Breast epithelium (tissue), 4 donors: ENCODE measurements around the gene TXNL1. TPM values are rescaled to one million over a fixed set of nuclear protein-coding genes. Genes with fewer than 3 reads are reported as not detected.

Experiments used
- DNase-seq, 2 donors: peaks; one replicate each; pipeline ENCODE4 v3.0.0-alpha.2; 2019; ENCODE audit warnings: low spot score in 2 of 2
- H3K27ac ChIP-seq, 2 donors: fragments of 200-600 bp; sonication (generic) in 1 of 2; one replicate each; pipeline ENCODE4 v1.5.1; 2016 to 2019; ENCODE audit warnings: mild to moderate bottlenecking in 1 of 2
- H3K27me3 ChIP-seq, 2 donors: fragments of 200-600 bp; sonication (generic) in 1 of 2; one replicate each; pipeline versions ENCODE4 v1.5.1 to v1.6.0; 2017 to 2019; ENCODE audit warnings: control low read depth in 1 of 2, mild to moderate bottlenecking in 1 of 2
- H3K36me3 ChIP-seq: fragments of 200-600 bp; one replicate; pipeline ENCODE4 v1.5.1; 2019
- H3K4me1 ChIP-seq, 2 donors: fragments of 200-600 bp; sonication (generic); one replicate each; pipeline ENCODE4 v1.5.1; 2016 to 2019; ENCODE audit warnings: control low read depth in 1 of 2
- H3K4me3 ChIP-seq, 3 donors: fragments of 200-600 bp; sonication (generic); 1 replicate in 2 of 3; 2 replicates in 1 of 3; pipeline ENCODE4 v1.5.1; 2016 to 2019; ENCODE audit warnings: mild to moderate bottlenecking in 3 of 3, moderate library complexity in 2 of 3
- H3K9me3 ChIP-seq, 2 donors: fragments of 200-600 bp; sonication (generic) in 1 of 2; one replicate each; pipeline ENCODE4 v1.5.1; 2016 to 2019; ENCODE audit warnings: control low read depth in 1 of 2
- POLR2A ChIP-seq: fragments of 450-650 bp; IDR thresholded peaks from one replicate; pipeline ENCODE4 v1.6.1; 2016; ENCODE audit warnings: antibody characterized with exemption, mild to moderate bottlenecking, moderate library complexity
- POLR2AphosphoS5 ChIP-seq, 3 donors: sonication (generic); formaldehyde crosslinking; IDR thresholded peaks; one replicate each; pipeline ENCODE4 v1.6.1; 2017; ENCODE audit warnings: antibody characterized with exemption in 3 of 3
- intact Hi-C: fragments of 100-400 bp; cut with DNase I; formaldehyde crosslinking; loops from one replicate; pipeline ENCODE4 v1.15.1; 2023; ENCODE audit warnings: low total_unique reads
- total RNA-seq, 3 donors: library from RNA; depleted of rRNA; stranded (reverse); fragments of >200 nt; gene quantifications; one replicate each; pipeline ENCODE4 v1.1.0, GENCODE V29; 2016
- TF ChIP-seq, protein P1 (sequence below), 3 donors: fragments of 450-650 bp; IDR thresholded peaks; one replicate each; pipeline ENCODE4 v1.5.1; 2016 to 2017; ENCODE audit warnings: antibody characterized with exemption in 3 of 3, mild to moderate bottlenecking in 3 of 3, moderate library complexity in 3 of 3

The TXNL1 gene
- total RNA-seq, 3 donors from 2014 or later = 35.4 to 47.0 (median 45.5) TPM

DNA sequence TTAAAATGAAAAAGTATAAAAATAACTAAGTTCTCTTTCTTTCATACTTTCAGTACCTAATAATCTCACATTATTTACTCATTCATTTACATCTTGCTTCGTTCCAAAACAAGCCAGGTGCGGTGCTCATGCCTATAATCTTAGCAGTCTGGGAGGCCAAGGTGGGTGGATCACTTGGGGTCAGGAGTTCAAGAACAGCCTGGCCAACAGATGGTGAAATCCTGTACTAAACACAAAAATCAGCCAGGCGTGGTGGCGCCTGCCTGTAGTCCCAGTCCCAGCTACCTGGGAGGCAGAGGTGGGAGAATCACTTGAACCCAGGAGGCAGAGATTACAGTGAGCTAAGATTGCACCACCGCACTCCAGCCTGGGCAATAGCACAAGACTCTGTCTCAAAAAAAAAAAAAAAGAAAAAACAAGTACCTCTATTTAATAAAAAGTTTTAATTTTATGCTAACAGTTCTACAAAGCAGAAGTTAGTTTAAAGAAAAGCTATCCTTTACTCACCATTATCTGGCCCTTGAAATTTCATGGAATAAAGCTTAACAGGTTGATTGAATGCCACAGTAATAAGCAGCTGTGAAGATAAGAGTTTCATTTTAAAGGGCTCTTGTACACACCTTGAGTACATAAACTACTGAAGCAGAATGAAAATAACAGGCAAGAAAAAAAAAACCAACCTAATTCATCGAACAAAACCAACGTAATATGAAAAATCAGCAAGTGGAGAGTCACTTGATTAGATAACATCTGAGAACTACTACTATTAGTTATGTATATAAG is 22.5 kb downstream of the TXNL1 start:
- intact Hi-C loops = loop anchor here (5.0 kb wide), 1 partner anchor 626 kb away; no protein-coding TSS in a partner anchor
- no peaks in the 10 kb centered on the region for H3K4me1 ChIP-seq

DNA sequence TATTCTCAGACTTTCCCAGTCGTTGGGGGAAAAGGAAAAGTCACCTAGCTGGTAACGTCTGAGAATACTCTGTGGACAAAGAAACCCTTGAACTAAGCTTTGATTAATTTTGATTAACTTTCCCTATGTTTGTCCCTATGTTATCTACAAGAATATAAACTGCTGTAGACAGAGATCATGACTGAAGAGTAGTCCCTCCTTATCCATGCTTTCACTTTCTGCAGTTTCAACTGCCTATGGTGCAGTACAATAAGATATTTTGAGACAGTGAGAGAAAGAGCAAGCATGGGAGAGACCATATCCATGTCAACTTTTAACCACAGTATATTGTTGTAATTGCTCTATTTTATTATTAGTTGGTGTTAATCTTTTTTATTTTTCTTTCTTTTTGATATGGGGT is 31.8 kb downstream of the TXNL1 start:
- Histone ChIP-seq H3K27ac (no peak overlapping the region), H3K36me3 (no peaks in the 10 kb centered on the region), H3K4me1 (no peaks in the 10 kb centered on the region), H3K9me3 (no peaks in the 10 kb centered on the region), H3K27me3 (no peaks in the 10 kb centered on the region), H3K4me3 (no peak overlapping the region)
- TF ChIP-seq, protein P1, sequence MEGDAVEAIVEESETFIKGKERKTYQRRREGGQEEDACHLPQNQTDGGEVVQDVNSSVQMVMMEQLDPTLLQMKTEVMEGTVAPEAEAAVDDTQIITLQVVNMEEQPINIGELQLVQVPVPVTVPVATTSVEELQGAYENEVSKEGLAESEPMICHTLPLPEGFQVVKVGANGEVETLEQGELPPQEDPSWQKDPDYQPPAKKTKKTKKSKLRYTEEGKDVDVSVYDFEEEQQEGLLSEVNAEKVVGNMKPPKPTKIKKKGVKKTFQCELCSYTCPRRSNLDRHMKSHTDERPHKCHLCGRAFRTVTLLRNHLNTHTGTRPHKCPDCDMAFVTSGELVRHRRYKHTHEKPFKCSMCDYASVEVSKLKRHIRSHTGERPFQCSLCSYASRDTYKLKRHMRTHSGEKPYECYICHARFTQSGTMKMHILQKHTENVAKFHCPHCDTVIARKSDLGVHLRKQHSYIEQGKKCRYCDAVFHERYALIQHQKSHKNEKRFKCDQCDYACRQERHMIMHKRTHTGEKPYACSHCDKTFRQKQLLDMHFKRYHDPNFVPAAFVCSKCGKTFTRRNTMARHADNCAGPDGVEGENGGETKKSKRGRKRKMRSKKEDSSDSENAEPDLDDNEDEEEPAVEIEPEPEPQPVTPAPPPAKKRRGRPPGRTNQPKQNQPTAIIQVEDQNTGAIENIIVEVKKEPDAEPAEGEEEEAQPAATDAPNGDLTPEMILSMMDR (IDR thresholded peaks at IDR 0.05) = no peak
- no peak for TF ChIP-seq POLR2A
- intact Hi-C loops = no loop called here
- DNase-seq = no peak

More for the DNA sequence above, 22.5 kb downstream of the TXNL1 start:
- H3K9me3 ChIP-seq = no peaks in the 10 kb centered on the region
- no peak overlapping the region for H3K4me3 ChIP-seq
- H3K27ac ChIP-seq = no peak overlapping the region
- DNase-seq = no peak
- peaks cover 10% of the 10 kb centered on the region for H3K36me3 ChIP-seq
- H3K27me3 ChIP-seq = no peaks in the 10 kb centered on the region
- TF ChIP-seq, protein P1 (IDR thresholded peaks at IDR 0.05) = no peak
- no peak for TF ChIP-seq POLR2A
- TF ChIP-seq POLR2AphosphoS5 (IDR thresholded peaks at IDR 0.05) = no peak

DNA sequence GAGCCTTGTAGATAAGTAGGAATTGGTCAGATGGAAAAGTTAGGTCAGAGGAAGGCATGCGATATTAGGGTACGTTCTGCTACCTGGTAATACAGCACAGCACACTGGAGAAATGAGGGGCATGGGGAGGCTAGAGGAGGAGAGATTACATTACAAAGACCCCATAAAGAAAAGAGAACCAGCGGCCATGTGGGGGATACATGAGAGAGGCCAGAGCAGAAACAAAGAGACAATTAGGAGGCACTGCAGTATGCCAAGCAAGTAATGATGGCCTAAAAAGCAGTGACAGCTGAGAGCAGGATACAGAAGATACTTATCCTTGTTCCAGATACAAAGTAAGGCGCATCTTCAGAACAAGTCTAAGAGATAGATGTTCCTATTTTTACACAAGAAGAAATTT is 40.0 kb downstream of the TXNL1 start:
- intact Hi-C loops = no loop called here
- Histone ChIP-seq H3K4me1 (no peaks in the 10 kb centered on the region), H3K27ac (no peak overlapping the region), H3K4me3 (no peak overlapping the region), H3K36me3 (no peaks in the 10 kb centered on the region), H3K9me3 (no peaks in the 10 kb centered on the region), H3K27me3 (no peaks in the 10 kb centered on the region)
- DNase-seq = no peak
- TF ChIP-seq POLR2AphosphoS5 (IDR thresholded peaks at IDR 0.05) = no peak
- TF ChIP-seq, protein P1 (IDR thresholded peaks at IDR 0.05) = no peak
- no peak for TF ChIP-seq POLR2A

DNA sequence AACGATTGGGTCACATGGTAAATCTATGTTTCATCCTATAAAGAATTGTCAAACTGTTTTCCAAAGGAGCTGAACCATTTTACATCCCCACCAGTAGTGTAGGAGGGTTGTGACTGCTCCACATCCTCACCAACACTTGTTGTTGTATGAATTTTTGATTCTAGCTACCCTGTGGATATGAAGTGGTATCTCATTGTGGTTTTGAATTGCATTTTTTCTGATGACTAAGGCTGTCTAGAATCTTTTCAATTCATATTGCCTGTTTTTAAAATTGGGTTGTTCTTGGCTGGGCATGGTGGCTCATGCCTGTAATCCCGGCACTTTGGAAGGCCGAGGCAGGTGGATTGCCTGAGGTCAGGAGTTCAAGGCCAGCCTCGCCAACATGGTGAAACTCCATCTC is 44.5 kb downstream of the TXNL1 start:
- no peaks in the 10 kb centered on the region for H3K27me3 ChIP-seq
- no peak overlapping the region for H3K27ac ChIP-seq
- intact Hi-C loops = no loop called here
- H3K9me3 ChIP-seq = no peaks in the 10 kb centered on the region
- no peak for DNase-seq
- H3K4me1 ChIP-seq = no peaks in the 10 kb centered on the region
- no peak overlapping the region for H3K4me3 ChIP-seq
- H3K36me3 ChIP-seq = no peaks in the 10 kb centered on the region
- TF ChIP-seq POLR2AphosphoS5 (IDR thresholded peaks at IDR 0.05) (no peak), POLR2A (no peak)
- TF ChIP-seq, protein P1 (IDR thresholded peaks at IDR 0.05) = no peak

DNA sequence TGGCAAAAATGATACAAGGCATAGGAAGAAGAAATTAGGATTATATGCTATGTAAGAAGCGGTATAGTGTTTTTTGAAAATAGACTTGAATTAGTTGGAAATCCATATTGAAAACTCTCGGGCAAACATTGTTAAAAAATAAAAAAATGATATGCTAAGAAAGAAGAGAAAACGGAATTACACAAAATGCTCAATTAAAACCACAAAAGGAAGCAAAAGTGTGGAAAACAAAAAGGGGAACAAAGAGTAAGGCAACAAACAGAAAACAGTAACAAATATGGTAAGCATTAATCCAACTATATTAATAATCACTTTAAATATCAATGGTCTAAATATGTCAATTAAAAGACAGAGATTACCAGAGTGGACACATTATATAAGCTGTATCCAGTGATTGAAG is 58.4 kb downstream of the TXNL1 start:
- Histone ChIP-seq H3K27me3 (no peaks in the 10 kb centered on the region), H3K4me3 (no peak overlapping the region), H3K27ac (no peak overlapping the region), H3K9me3 (no peaks in the 10 kb centered on the region), H3K36me3 (no peaks in the 10 kb centered on the region), H3K4me1 (peaks cover 0 to 3% of the 10 kb centered on the region in 2 donors)
- intact Hi-C loops = no loop called here
- no peak for DNase-seq
- TF ChIP-seq POLR2AphosphoS5 (IDR thresholded peaks at IDR 0.05) = no peak
- TF ChIP-seq POLR2A = no peak
- TF ChIP-seq, protein P1 (IDR thresholded peaks at IDR 0.05) = no peak
